NCI-H187 (cell line): ENCODE results near the gene PBX3.
A peak's percentile ranks its signal among the peaks of the same experiment; 100 is the strongest.

Source experiments
- DNase-seq, 2 experiments: peaks; one replicate each; lab custom pipeline; 2025; lab: John Stamatoyannopoulos, UW

PBX3 gene

DNA sequence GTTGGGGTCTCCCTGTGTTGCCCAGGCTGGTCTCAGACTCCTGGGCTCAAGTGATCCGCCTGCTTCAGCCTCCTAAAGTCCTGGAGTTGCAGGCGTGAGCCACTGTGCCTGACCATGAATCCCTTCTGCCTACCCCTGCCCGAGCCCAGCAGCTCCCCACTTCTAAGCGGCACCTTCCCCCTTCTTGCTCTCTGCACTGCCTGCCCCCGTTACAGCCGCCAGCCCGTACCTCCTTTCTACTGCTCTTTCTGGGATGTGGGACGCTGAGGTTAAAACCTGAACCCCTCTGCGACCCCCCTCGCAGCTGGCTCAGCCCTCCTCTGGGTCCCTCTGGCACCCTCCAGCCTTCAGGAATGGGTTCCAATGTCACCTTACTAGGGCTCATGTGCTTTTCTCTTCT lies 249.6 kb downstream of the PBX3 start:
- no peak for DNase-seq

DNA sequence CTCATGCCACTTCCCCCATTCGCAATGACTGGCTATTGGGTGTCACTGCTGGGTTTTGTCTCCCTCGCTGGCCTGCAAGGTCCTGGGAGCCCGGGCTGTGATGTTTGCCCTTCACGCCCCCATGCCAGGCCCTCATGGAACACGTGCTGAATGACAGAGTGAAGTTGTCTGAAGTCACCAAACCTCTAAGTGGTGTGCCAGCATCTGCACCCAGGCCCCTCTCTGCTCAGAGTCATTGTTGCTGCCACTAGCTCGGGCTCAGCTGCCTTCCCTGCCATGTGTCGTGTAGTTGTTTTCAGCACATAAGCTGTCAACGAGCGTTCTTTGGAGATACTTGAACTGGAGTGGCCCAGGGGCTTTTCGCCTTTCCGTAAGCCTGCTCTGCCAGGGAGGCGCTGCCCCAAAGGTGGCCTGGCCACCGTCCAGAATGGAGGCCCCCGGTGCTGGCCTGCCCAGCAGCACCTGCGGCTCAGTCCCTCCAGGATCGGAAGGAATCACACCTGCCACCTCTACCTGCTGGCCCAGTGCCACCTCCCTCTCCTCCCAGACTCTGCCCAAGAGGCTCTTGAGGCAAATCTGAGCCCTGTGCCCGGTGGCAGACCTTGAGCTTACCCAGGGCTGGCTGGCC lies 250.1 kb downstream of the PBX3 start:
- DNase-seq = peak in 1 of 2 experiments; percentile 29

DNA sequence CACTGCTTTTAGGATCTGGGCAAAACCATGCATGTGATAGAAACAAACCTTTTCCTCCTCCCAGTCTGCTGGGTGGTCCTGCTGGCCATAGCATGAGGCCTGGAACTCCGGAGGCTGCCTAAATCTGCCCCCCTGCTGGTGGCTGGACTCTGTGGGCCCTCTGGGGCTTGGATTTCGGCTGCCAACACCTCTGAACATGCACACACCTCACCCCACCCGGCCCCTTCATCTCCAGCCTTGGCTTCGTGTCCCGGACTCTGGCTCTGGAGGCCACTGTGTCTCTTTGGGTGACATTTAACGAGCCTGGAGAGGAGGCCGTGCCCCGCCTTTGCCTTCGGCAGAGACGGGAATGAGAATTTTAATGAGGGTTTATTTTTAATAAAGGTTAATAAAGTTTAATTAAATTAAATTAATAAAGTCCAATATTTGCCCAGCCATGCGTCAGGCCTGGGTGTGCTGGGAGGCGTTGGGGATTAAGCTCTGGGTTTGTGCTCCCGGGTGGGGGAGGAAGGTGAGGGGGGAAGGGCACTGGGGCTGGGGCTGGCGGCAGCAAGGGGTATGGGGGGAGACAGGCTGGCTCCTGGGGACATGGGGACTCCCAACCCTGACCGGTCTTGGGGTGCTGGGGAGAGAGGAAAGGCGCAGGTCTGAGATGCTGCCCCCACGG lies 251.8 kb downstream of the PBX3 start:
- no peak for DNase-seq

DNA sequence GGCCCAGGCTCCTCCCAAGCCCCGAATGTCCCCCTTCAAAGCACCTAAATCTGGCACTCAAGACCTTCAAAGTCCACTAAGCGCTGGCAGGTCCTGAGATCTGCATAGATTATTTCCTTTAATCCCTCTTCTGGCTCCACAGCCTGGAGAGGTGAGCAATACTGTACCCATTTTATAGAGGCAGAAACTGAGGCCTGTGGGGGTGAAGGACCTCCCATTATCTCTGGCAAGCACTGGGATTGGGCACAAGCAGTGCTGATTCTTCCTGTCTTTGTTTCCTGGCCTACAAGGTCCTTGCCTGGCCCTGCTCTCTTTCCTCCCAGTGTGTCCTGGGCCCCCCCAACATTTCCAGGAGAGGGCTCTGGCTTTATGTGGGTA lies 252.3 kb downstream of the PBX3 start:
- no peak for DNase-seq

DNA sequence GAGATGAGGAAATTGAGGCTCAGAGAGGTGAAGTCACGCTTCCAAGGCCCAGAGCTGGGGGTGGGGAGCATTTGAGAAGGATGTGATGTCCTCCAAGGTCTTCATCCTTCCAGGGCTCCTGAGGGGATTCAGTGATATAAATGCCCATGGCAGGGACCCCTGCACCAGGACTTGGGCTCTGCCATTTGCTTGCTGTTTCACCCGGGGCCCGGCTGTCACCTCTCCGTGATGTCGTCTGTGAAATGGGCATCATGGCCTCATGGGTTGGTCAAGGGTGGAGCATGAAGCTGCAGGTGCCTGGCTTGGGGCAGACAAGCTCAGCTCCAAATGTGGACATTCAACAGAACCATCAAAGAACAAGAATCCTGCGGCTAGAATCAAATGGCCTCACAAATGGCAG lies 253.1 kb downstream of the PBX3 start:
- DNase-seq = no peak

DNA sequence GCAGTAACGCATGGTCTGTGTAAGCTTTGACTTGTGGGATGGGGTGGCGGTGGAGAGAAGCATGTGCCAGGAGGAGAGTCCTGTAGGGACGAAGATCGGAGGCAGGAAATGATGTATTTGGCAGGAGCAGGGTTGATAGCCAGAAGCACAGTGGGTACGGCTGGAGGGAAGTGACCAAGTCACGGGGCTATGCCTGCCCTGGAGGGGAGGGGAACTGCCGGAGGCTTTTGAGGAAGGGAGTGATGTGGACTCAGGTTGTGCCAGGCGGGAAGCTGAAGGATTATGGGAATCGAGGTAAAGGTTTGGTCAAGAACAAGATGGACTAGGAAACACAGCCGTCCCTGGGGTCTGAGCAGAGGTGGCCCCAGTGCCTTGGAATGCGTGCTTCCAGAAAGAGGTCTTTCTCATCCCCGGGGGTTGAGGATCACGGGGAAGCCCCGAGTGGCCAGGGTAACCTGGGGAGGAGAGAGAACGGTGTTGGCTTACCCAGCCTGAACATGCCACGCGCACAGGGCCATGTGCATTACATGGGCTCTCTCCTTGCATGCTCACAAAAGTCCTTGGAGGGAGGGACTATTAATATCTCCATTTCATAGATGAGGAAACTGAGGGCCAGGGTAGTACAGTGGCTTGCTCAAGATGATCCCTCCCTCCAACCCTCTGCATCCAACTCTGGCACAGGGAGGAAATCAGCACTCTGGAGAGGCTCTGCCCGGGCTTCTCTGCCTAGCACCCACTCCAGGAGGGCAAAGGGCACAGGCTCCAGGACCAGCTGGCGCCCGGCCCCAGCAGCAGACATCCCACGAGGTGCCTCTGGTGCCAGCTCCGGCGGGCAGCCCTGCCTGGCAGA lies 253.8 kb downstream of the PBX3 start:
- no peak for DNase-seq

DNA sequence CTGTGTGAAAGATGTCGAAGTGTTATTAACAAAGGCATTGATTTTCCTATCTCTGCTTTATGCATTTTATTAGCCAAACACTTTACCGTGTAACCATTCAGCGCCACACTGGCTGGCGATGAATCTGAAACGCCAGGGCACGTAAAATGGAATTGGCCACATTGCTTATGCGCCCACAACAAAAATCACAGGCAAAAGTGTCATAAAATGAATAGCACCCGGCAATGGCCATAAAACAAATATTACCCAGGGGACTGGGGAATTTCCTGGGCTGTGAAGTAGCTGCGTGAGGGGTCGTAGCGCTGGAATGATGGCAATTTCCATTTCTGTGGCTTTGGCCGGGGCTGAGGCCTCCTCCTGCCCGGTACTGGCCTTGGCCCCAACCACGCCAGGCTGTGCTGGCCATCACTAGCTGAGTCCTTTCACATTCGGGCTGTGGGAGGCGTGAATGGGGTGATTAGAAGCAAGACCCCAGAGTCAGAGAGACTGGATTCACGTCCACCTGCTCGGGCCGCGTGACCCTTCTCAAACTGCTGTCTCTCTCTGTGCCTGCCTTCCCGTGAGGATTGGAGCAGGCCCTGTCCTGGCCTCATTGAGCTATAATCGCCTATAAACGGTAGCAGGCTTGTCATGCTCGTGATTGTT lies 254.5 kb downstream of the PBX3 start:
- no peak for DNase-seq

DNA sequence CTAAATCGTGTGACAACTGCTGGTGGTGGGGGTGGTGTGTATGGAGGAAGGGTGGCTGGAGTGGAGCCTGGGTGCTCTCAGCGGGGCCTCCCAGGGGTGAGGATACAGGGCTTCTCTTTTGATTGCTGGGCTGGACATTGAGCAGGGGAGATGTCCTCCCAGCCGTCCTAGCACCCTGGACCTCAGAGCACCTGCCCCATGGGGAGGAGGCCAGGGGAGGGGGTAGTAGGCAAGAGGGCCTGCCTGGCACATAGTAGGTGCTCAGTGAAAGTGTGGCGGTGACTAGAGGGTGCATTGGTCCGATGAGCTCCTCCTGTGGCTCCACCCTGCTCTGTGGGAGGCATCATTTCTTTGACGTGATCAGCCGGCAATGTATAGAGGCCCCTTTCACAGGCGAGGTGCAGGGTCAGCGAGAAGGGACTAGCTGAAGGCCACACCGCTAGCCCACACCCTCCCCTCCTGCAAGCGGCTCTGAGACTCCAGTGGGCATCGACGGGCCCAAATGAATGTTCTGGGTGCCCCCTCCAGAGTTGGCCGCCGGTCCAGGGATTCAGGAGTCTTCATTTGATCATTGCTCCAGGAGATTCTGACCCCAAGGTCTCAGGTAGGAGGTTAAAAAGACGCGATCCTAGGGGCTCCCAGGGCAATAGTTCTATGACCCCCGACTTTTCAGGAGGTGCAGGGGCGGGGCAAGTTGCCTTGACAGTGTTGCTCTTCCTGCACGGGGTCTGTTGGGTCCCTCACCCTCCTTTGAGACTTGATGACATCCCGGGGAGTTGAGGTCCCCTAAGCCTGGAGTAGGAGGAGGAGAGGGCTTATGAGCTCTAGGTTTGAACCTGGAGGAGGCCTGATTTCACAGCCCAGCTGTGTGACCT lies 255.5 kb downstream of the PBX3 start:
- DNase-seq = no peak

DNA sequence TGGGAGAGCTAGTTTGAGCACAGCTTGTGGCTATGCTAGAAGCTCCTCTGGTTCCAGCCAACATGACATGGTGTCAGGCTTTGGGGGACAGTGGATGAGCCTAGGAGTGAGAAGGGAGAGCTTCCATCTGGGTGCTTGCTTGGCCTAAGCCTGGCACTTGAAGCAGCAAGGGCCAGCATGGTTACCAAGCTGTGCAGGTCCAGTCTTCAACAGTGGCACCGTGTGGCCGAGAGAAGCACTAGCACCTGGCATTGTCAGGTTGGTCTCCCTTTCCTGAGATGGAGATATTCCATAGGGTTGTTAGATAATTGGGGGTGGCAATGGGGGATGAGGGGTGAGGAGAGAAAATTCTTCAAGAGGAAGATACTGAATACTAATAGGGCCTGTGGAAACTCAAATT lies 261.9 kb downstream of the PBX3 start:
- no peak for DNase-seq

DNA sequence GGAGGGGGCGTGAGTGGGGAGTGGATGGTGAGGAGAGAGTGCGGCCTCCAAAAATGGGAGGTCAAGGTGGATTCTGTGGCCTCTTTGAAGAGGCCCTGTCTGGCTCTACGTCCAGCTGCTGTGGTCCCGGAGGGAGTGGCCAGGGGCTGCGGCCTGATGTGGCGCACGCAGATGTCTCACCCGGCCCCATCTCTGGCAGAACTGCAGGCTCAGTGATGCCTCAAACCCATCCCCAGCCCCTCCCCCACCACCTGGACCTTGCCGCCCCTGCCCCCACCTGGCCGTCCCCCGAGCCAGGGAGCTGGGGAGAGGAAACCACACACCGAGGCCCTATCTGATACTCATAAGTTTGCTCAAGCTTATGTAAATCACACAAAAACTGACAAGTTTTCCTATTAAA lies 267.6 kb downstream of the PBX3 start:
- no peak for DNase-seq

DNA sequence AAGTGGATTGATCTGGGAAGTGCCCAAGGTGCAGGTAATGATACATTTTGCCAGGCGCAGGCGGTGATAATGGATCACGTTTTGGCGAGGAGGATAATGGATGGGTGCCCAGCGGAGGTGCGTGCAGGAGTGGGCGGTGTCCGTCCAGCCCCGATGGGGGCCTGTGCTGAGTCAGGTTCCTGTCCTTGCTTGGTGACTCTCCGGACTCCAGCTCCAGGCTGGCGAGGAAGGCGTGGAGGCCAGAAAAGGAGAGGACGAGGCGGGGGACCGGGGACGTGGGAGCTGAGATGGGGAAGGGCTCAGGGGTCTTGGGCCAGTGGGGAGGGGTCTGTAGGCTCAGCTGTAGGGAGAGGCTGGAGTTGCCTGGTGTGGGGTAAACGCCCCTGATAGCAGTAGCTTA lies 268.3 kb downstream of the PBX3 start:
- DNase-seq = no peak

DNA sequence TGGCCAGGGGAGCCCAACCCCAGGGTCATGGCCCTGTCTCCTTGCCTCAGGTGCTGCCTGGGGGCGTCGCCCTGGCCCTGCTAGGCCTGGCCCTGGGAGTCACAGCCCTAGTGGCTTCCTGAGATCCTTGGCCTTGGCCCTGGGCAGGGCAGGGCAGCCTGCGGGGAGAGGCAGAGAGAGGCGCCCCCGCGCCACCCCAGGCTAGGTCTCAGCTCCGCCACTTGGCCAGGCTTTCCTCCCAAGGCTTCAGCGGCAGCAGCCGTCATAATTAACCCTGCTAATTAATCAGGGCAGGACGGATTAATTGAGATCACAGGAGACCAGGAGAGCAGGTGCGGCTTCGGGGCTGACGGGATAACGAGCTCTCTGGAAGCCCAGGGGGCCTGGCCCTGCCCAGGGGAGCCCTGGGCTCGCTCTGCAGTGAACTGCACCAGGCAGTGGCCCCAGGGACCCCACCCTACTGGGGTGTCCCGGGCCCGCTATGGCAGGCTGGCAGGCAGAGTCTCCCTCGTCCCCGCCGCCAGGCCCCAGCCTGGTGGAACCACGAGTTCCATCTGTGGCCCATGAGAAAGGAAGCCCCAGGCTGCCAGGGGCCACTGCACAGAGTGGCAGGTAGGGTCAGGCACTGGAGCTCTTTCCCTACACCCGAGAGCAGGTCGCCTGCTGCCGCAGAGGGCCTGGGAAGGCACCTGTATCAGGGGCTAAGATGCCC lies 269.6 kb downstream of the PBX3 start:
- DNase-seq = no peak
